HepG2 (cell line): Measurements from ENCODE around the gene SHC1. TPM values are rescaled to one million over a fixed set of nuclear protein-coding genes. Genes with fewer than 3 reads are reported as not detected.

Experiments used
- KAT7 ChIP-seq: IDR thresholded peaks from 2 replicates; pipeline ENCODE4 v1.6.1; 2018; ENCODE audit warnings: borderline replicate concordance, missing compliant biosample characterization
- KDM6A ChIP-seq: IDR thresholded peaks from 2 replicates; pipeline ENCODE4 v1.6.1; 2016; ENCODE audit warnings: low read depth
- KLF9 ChIP-seq: IDR thresholded peaks from 2 replicates; pipeline ENCODE4 v1.6.1; 2016; ENCODE audit warnings: low read depth
- SMARCC2 ChIP-seq: fragments of 450-650 bp; IDR thresholded peaks from 2 replicates; pipeline ENCODE4 v1.6.1; 2017; ENCODE audit warnings: antibody characterized with exemption, mild to moderate bottlenecking
- THAP9 ChIP-seq: sonication (generic); formaldehyde crosslinking; IDR thresholded peaks from 2 replicates; pipeline ENCODE4; 2020; ENCODE audit warnings: missing genetic modification reagents, mild to moderate bottlenecking, borderline replicate concordance
- ZBTB44 ChIP-seq: sonication (generic); formaldehyde crosslinking; IDR thresholded peaks from 2 replicates; pipeline ENCODE4 v1.4.0; 2020; ENCODE audit warnings: missing genetic modification reagents
- ZFP36 ChIP-seq: fragments of 150-350 bp; IDR thresholded peaks from 2 replicates; pipeline ENCODE4 v1.6.1; 2018; ENCODE audit warnings: borderline replicate concordance, low read length, low read depth; ENCODE audit not compliant: partially characterized antibody
- ZFP36L1 ChIP-seq: sonication (generic); formaldehyde crosslinking; IDR thresholded peaks from 2 replicates; pipeline ENCODE4 v1.8.0; 2022; ENCODE audit warnings: mild to moderate bottlenecking, missing genetic modification reagents, moderate library complexity
- ZNF572 ChIP-seq: sonication (generic); formaldehyde crosslinking; IDR thresholded peaks from 2 replicates; pipeline ENCODE4 v1.5.1; 2020; ENCODE audit warnings: mild to moderate bottlenecking, missing genetic modification reagents
- polyA plus RNA-seq, 8 experiments: library from polyadenylated mRNA; depleted of rRNA in 3 of 8; stranded (reverse) in 7 of 8; unstranded in 1 of 8; fragments of >200 nt; fragmentation: Illumina TruSeq in 4 of 8; extraction: Trizol in 4 of 8; gene quantifications; 2 replicates each; pipeline versions ENCODE4 v1.2.1 to v1.2.3, GENCODE V29; 2011 to 2016; ENCODE audit warnings: low read depth in 4 of 8, missing spikeins in 1 of 8, mixed read lengths in 1 of 8; ENCODE audit not compliant: insufficient read depth in 1 of 8
- total RNA-seq, 5 experiments: library from RNA; depleted of rRNA; stranded (reverse); fragments of >200 nt; fragmentation: Illumina TruSeq; extraction: Trizol; gene quantifications; 2 replicates each; pipeline ENCODE4 v1.2.3, GENCODE V29; 2016; ENCODE audit warnings: low read depth in 1 of 5
- TF ChIP-seq, protein P1 (sequence below): sonication (generic); formaldehyde crosslinking; IDR thresholded peaks from 2 replicates; pipeline ENCODE4 v1.4.0; 2020; ENCODE audit warnings: mild to moderate bottlenecking, missing genetic modification reagents
- TF ChIP-seq, protein P2 (sequence below): sonication (generic); formaldehyde crosslinking; IDR thresholded peaks from 2 replicates; pipeline ENCODE4 v1.4.0; 2020; ENCODE audit warnings: missing genetic modification reagents, borderline replicate concordance
- TF ChIP-seq, protein P3 (sequence below): sonication (generic); formaldehyde crosslinking; IDR thresholded peaks from 2 replicates; pipeline ENCODE4 v1.5.1; 2020; ENCODE audit warnings: mild to moderate bottlenecking, missing genetic modification reagents

SHC1 gene
- total and polyA plus RNA-seq, 2 of the 13 experiments (the other 11 are each of a cell fraction or from before 2014, with no cell fraction given), result 52.0 to 137 TPM

DNA sequence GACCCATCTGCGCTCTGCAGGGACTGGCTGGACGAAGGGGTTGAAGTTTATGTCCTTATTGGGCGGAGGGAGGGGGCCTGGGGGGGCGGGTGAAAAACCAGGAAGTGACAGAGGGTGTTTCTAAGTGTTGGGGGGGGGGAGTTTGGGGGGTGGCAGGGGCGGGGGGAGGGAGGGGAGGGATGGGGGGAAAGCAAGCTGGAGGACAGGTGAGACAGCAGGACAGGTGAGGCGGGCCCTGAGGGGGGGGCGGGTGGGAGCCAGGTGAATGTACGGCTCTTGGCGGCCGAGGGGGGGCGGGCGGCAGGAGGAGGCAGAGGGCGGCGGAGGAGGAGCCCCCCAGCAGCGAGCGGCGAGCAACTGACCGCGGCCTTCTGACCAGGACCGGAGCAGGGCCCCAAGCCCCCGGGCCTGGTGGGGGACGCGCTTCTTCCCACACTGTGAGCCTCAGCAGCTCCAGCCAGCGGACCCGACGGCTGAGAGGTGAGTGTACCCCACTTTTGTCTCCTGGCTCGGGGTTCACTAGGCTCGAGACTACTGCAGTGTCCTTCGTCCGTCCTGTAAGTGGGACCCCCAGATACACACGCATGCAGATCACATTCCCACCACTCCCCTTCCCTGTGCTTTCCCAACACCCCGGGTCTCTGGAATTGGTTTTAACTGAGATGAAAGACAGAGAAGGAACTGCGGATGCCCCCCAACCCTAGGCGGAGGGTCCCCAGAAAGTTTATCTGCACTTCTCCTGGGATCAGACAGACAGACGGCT lies 32.1 kb upstream of the SHC1 start, which contains the start of gene ZBTB7B (continued):
- TF ChIP-seq, protein P1, sequence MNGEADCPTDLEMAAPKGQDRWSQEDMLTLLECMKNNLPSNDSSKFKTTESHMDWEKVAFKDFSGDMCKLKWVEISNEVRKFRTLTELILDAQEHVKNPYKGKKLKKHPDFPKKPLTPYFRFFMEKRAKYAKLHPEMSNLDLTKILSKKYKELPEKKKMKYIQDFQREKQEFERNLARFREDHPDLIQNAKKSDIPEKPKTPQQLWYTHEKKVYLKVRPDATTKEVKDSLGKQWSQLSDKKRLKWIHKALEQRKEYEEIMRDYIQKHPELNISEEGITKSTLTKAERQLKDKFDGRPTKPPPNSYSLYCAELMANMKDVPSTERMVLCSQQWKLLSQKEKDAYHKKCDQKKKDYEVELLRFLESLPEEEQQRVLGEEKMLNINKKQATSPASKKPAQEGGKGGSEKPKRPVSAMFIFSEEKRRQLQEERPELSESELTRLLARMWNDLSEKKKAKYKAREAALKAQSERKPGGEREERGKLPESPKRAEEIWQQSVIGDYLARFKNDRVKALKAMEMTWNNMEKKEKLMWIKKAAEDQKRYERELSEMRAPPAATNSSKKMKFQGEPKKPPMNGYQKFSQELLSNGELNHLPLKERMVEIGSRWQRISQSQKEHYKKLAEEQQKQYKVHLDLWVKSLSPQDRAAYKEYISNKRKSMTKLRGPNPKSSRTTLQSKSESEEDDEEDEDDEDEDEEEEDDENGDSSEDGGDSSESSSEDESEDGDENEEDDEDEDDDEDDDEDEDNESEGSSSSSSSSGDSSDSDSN (CRISPR knock-in tag), result 0 out of 2 replicates have a peak, but pooled peaks have one; percentile 21
- peak; percentile 27; the same call in 1 of the 2 replicates for TF ChIP-seq ZNF572 (CRISPR knock-in tag)
- TF ChIP-seq ZFP36, result no peak
- TF ChIP-seq KAT7, result 0 out of 2 replicates have a peak, but pooled peaks have one; percentile 27
- no peak for TF ChIP-seq ZBTB44 (CRISPR knock-in tag)
- TF ChIP-seq, protein P2, sequence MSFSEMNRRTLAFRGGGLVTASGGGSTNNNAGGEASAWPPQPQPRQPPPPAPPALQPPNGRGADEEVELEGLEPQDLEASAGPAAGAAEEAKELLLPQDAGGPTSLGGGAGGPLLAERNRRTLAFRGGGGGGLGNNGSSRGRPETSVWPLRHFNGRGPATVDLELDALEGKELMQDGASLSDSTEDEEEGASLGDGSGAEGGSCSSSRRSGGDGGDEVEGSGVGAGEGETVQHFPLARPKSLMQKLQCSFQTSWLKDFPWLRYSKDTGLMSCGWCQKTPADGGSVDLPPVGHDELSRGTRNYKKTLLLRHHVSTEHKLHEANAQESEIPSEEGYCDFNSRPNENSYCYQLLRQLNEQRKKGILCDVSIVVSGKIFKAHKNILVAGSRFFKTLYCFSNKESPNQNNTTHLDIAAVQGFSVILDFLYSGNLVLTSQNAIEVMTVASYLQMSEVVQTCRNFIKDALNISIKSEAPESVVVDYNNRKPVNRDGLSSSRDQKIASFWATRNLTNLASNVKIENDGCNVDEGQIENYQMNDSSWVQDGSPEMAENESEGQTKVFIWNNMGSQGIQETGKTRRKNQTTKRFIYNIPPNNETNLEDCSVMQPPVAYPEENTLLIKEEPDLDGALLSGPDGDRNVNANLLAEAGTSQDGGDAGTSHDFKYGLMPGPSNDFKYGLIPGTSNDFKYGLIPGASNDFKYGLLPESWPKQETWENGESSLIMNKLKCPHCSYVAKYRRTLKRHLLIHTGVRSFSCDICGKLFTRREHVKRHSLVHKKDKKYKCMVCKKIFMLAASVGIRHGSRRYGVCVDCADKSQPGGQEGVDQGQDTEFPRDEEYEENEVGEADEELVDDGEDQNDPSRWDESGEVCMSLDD, result peak; percentile 78; the same call in 1 of the 2 replicates
- TF ChIP-seq KLF9 (CRISPR knock-in tag), result no peak
- TF ChIP-seq KDM6A (CRISPR knock-in tag), result no peak
- 0 out of 2 replicates have a peak, but pooled peaks have one; percentile 17 for TF ChIP-seq ZFP36L1
- TF ChIP-seq, protein P3, sequence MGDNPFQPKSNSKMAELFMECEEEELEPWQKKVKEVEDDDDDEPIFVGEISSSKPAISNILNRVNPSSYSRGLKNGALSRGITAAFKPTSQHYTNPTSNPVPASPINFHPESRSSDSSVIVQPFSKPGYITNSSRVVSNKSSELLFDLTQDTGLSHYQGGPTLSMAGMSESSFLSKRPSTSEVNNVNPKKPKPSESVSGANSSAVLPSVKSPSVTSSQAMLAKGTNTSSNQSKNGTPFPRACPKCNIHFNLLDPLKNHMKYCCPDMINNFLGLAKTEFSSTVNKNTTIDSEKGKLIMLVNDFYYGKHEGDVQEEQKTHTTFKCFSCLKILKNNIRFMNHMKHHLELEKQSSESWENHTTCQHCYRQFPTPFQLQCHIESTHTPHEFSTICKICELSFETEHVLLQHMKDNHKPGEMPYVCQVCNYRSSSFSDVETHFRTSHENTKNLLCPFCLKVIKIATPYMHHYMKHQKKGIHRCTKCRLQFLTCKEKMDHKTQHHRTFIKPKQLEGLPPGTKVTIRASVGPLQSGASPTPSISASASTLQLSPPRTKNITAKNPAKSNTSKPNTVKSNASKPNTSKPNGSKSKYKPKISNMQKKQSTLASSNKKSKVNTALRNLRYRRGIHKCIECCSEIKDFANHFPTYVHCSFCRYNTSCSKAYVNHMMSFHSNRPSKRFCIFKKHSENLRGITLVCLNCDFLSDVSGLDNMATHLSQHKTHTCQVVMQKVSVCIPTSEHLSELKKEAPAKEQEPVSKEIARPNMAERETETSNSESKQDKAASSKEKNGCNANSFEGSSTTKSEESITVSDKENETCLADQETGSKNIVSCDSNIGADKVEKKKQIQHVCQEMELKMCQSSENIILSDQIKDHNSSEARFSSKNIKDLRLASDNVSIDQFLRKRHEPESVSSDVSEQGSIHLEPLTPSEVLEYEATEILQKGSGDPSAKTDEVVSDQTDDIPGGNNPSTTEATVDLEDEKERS (CRISPR knock-in tag), result no peak
- no peak for TF ChIP-seq SMARCC2
- no peak for TF ChIP-seq THAP9 (CRISPR knock-in tag)
